SKM-1 (cell line): Measurements from ENCODE around the gene ARSB.
"Not testable (repeated sequence)": the region's sequence is repeated elsewhere in the genome, so short reads cannot be mapped to it uniquely, and the experiment has no call there.

Source experiments
- DNase-seq: peaks from one replicate; lab custom pipeline; 2025; ENCODE audit not compliant: unreplicated experiment; lab: John Stamatoyannopoulos, UW

The ARSB gene

GRCh38 chr5:78907255-78907891 lies 77.7 kb downstream of the ARSB start:
- DNase-seq: peak; percentile 81

- peak; percentile 83 for DNase-seq
Observed at GRCh38 chr5:78905084-78905938, 79.8 kb downstream of the ARSB start.

GRCh38 chr5:78903861-78904260 lies 81.2 kb downstream of the ARSB start:
- DNase-seq: no peak

GRCh38 chr5:78903353-78903752 lies 81.8 kb downstream of the ARSB start:
- no peak for DNase-seq

- DNase-seq: peak; percentile 8
Observed at GRCh38 chr5:78899922-78900362, 85.2 kb downstream of the ARSB start.

GRCh38 chr5:78896132-78896531 lies 89.0 kb downstream of the ARSB start:
- no peak for DNase-seq

- DNase-seq: no peak
Observed at GRCh38 chr5:78895616-78896015, 89.5 kb downstream of the ARSB start.

GRCh38 chr5:78893940-78894677 lies 91.0 kb downstream of the ARSB start:
- DNase-seq: no peak

- no peak for DNase-seq
Observed at GRCh38 chr5:78890667-78891379, 94.3 kb downstream of the ARSB start.

- DNase-seq: no peak
Observed at GRCh38 chr5:78889369-78890140, 95.6 kb downstream of the ARSB start.

- DNase-seq: no peak
Observed at GRCh38 chr5:78888580-78889368, 96.3 kb downstream of the ARSB start.

GRCh38 chr5:78887384-78888118 lies 97.6 kb downstream of the ARSB start:
- peak; percentile 21 for DNase-seq

- peak; percentile 25 for DNase-seq
Observed at GRCh38 chr5:78886341-78887230, 98.5 kb downstream of the ARSB start.

GRCh38 chr5:78881884-78882283 lies 103.2 kb downstream of the ARSB start:
- no peak for DNase-seq

- DNase-seq: no peak
Observed at GRCh38 chr5:78879516-78879915, 105.6 kb downstream of the ARSB start.

- not testable (repeated sequence) for DNase-seq
Observed at GRCh38 chr5:78866076-78866475, 119.0 kb downstream of the ARSB start.

- DNase-seq: no peak
Observed at GRCh38 chr5:78858364-78858763, 126.7 kb downstream of the ARSB start.

GRCh38 chr5:78855026-78855425 lies 130.1 kb downstream of the ARSB start:
- DNase-seq: no peak
